ENCODE measurements around the gene NUP153. TPM values are rescaled to one million over a fixed set of nuclear protein-coding genes. Genes with fewer than 3 reads are reported as not detected.
A peak's percentile ranks its signal among the peaks of the same experiment; 100 is the strongest.

Gene NUP153
- total RNA-seq, 1 donor from 2014 or later: 48.2 TPM

GRCh38 chr6:17700421-17701416 lies 6.0 kb downstream of the NUP153 start:
- H3K9me3 Mint-ChIP-seq: no peaks in the 10 kb centered on the region

GRCh38 chr6:17691925-17692538 lies 14.7 kb downstream of the NUP153 start:
- no peak for DNase-seq (ENCODE audit: low spot score in 2 of 2, unreplicated experiment in 2 of 2)
- Mint-ChIP-seq H3K27ac (no peak overlapping the region), H3K4me3 (no peak overlapping the region), H3K27me3 (ENCODE audit: low read depth) (no peaks in the 10 kb centered on the region), H3K9me3 (no peaks in the 10 kb centered on the region), H3K4me1 (peaks cover under 1% of the 10 kb centered on the region), H3K36me3 (peaks cover 13% of the 10 kb centered on the region)
- no peak for TF ChIP-seq CTCF (IDR thresholded peaks at IDR 0.05; ENCODE audit: unreplicated experiment)

More at GRCh38 chr6:17700421-17701416, 6.0 kb downstream of the NUP153 start:
- H3K4me3 Mint-ChIP-seq: no peak overlapping the region
- peaks cover 15% of the 10 kb centered on the region for H3K4me1 Mint-ChIP-seq
- H3K27ac Mint-ChIP-seq: peak overlapping the region; percentile 21
- peaks cover 6% of the 10 kb centered on the region for H3K36me3 Mint-ChIP-seq
- H3K27me3 Mint-ChIP-seq (ENCODE audit: low read depth): no peaks in the 10 kb centered on the region
- TF ChIP-seq CTCF (IDR thresholded peaks at IDR 0.05; ENCODE audit: unreplicated experiment): no peak
- DNase-seq (ENCODE audit: low spot score in 2 of 2, unreplicated experiment in 2 of 2): no peak

GRCh38 chr6:17688481-17688880 lies 18.2 kb downstream of the NUP153 start:
- TF ChIP-seq CTCF (IDR thresholded peaks at IDR 0.05; ENCODE audit: unreplicated experiment): no peak

GRCh38 chr6:17687136-17687535 lies 19.6 kb downstream of the NUP153 start:
- H3K4me3 Mint-ChIP-seq: no peak overlapping the region
- no peak for TF ChIP-seq CTCF (IDR thresholded peaks at IDR 0.05; ENCODE audit: unreplicated experiment)
- H3K4me1 Mint-ChIP-seq: peaks cover 4% of the 10 kb centered on the region
- no peak for DNase-seq (ENCODE audit: low spot score in 2 of 2, unreplicated experiment in 2 of 2)
- peaks cover 27% of the 10 kb centered on the region for H3K36me3 Mint-ChIP-seq
- no peaks in the 10 kb centered on the region for H3K27me3 Mint-ChIP-seq (ENCODE audit: low read depth)
- peak overlapping the region; percentile 80 for H3K27ac Mint-ChIP-seq
- no peaks in the 10 kb centered on the region for H3K9me3 Mint-ChIP-seq

More at GRCh38 chr6:17688481-17688880, 18.2 kb downstream of the NUP153 start:
- H3K36me3 Mint-ChIP-seq: peaks cover 17% of the 10 kb centered on the region
- H3K27ac Mint-ChIP-seq: peak overlapping the region; percentile 63
- no peaks in the 10 kb centered on the region for H3K9me3 Mint-ChIP-seq
- H3K4me1 Mint-ChIP-seq: peaks cover 4% of the 10 kb centered on the region
- DNase-seq (ENCODE audit: low spot score in 2 of 2, unreplicated experiment in 2 of 2): no peak
- H3K27me3 Mint-ChIP-seq (ENCODE audit: low read depth): no peaks in the 10 kb centered on the region
- H3K4me3 Mint-ChIP-seq: no peak overlapping the region

- H3K27ac Mint-ChIP-seq: no peak overlapping the region
- peaks cover 48% of the 10 kb centered on the region for H3K36me3 Mint-ChIP-seq
These were observed 22.6 kb downstream of the NUP153 start for GRCh38 chr6:17684134-17684533.

More at GRCh38 chr6:17684134-17684533, 22.6 kb downstream of the NUP153 start:
- Mint-ChIP-seq H3K4me3 (no peak overlapping the region), H3K4me1 (peaks cover 13% of the 10 kb centered on the region), H3K27me3 (ENCODE audit: low read depth) (no peaks in the 10 kb centered on the region), H3K9me3 (peaks cover 7% of the 10 kb centered on the region)
- TF ChIP-seq CTCF (IDR thresholded peaks at IDR 0.05; ENCODE audit: unreplicated experiment): no peak
- DNase-seq (ENCODE audit: low spot score in 2 of 2, unreplicated experiment in 2 of 2): no peak
